Vagina (tissue), 2 donors: ENCODE measurements around the gene BACE1.

Source experiments
- CTCF ChIP-seq, 3 experiments: fragments of 450-650 bp in 2 of 3; fragments of 200-600 bp in 1 of 3; sonication (generic) in 1 of 3; IDR thresholded peaks; one replicate each; pipeline ENCODE4 v1.5.1; 2017 to 2019; ENCODE audit warnings: antibody characterized with exemption in 3 of 3, mild to moderate bottlenecking in 2 of 3, moderate library complexity in 2 of 3
- POLR2A ChIP-seq, 2 donors: fragments of 450-650 bp; IDR thresholded peaks; one replicate each; pipeline ENCODE4 v1.6.1; 2017; ENCODE audit warnings: antibody characterized with exemption in 2 of 2, mild to moderate bottlenecking in 2 of 2, moderate library complexity in 2 of 2

- TF ChIP-seq CTCF (IDR thresholded peaks at IDR 0.05) = no peak
- TF ChIP-seq POLR2A (IDR thresholded peaks at IDR 0.05) = no peak
These were observed 34.9 kb downstream of the BACE1 start for GRCh38 chr11:117281159-117281558.
